ENCODE measurements around the gene PRR12.

DNA sequence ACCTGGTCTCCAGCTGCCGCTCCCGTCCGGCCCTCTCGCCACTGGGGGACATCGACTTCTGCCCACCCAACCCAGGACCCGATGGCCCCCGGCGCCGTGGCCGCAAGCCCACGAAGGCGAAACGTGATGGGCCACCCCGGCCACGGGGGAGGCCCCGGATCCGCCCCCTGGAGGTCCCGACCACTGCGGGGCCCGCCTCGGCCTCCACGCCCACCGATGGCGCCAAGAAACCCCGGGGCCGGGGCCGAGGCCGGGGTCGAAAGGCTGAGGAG is 6.7 kb downstream of the PRR12 start:
- TF ChIP-seq, protein P1, sequence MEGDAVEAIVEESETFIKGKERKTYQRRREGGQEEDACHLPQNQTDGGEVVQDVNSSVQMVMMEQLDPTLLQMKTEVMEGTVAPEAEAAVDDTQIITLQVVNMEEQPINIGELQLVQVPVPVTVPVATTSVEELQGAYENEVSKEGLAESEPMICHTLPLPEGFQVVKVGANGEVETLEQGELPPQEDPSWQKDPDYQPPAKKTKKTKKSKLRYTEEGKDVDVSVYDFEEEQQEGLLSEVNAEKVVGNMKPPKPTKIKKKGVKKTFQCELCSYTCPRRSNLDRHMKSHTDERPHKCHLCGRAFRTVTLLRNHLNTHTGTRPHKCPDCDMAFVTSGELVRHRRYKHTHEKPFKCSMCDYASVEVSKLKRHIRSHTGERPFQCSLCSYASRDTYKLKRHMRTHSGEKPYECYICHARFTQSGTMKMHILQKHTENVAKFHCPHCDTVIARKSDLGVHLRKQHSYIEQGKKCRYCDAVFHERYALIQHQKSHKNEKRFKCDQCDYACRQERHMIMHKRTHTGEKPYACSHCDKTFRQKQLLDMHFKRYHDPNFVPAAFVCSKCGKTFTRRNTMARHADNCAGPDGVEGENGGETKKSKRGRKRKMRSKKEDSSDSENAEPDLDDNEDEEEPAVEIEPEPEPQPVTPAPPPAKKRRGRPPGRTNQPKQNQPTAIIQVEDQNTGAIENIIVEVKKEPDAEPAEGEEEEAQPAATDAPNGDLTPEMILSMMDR (IDR thresholded peaks at IDR 0.05; ENCODE audit: low read depth, low read length, poor library complexity, severe bottlenecking), result no peak
- no peak for TF ChIP-seq EZH2phosphoT487 (IDR thresholded peaks at IDR 0.05; ENCODE audit: borderline replicate concordance, low read length)
